22Rv1 (cell line): ENCODE results near the gene FOXD3.

Experiments
- ZFX ChIP-seq: fragments of 450-650 bp; IDR thresholded peaks from 2 replicates; pipeline ENCODE4 v1.6.1; 2017; ENCODE audit warnings: antibody characterized with exemption, borderline replicate concordance
- TF ChIP-seq, protein P1 (sequence below): fragments of 450-650 bp; IDR thresholded peaks from 2 replicates; pipeline ENCODE4 v1.5.1; 2017; ENCODE audit warnings: mild to moderate bottlenecking

DNA sequence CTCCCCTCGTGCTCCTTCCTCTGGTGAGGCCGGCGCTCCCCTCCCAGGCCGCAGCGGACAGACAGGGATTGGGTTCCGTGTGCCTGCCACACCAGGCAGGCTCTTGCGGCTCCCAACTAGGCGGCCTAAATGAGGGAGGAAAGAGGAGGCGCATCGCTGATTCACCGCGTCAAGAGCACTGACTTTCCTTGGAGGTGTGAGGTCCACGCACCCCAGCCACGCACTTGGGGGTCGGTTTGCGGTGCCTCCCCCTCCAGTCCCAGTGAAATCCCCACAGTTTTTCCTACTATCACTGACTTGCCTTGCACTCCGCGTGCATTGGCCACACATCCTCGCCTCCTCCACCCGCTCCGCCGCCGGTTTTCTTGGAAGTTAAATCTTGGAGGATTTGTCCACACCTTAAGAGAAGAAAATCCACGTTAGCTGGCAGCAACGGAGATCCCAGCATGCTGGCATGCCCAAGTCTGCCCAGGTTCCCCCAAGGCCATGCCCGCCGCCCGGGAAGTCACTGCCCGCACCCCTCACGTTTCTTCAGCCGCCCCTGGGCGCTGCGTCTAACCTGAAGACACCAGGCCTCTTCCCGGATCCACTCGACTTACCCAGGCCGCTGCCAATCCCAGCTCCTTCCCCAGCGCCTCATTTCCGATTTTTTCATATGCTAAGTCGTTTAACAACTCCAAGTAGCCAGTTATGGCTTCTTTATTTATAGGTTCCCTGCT, 1.1 kb upstream of the FOXD3 start:
- TF ChIP-seq, protein P1, sequence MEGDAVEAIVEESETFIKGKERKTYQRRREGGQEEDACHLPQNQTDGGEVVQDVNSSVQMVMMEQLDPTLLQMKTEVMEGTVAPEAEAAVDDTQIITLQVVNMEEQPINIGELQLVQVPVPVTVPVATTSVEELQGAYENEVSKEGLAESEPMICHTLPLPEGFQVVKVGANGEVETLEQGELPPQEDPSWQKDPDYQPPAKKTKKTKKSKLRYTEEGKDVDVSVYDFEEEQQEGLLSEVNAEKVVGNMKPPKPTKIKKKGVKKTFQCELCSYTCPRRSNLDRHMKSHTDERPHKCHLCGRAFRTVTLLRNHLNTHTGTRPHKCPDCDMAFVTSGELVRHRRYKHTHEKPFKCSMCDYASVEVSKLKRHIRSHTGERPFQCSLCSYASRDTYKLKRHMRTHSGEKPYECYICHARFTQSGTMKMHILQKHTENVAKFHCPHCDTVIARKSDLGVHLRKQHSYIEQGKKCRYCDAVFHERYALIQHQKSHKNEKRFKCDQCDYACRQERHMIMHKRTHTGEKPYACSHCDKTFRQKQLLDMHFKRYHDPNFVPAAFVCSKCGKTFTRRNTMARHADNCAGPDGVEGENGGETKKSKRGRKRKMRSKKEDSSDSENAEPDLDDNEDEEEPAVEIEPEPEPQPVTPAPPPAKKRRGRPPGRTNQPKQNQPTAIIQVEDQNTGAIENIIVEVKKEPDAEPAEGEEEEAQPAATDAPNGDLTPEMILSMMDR = no peak
- TF ChIP-seq ZFX = no peak
